K562 (cell line): ENCODE results near the gene SPRY4. TPM values are rescaled to one million over a fixed set of nuclear protein-coding genes. Genes with fewer than 3 reads are reported as not detected.

Experiments
- HEY1 ChIP-seq: fragments of 250-450 bp; sonication (Bioruptor Pico); IDR thresholded peaks from 2 replicates; pipeline ENCODE4 v1.5.0; 2020; ENCODE audit warnings: mild to moderate bottlenecking, moderate library complexity, borderline replicate concordance
- MBD1 ChIP-seq: fragments of 250-450 bp; sonication (Bioruptor Pico); IDR thresholded peaks from 2 replicates; pipeline ENCODE4 v1.8.0; 2022; ENCODE audit warnings: inconsistent platforms
- MGA ChIP-seq: fragments of 450-650 bp; IDR thresholded peaks from 2 replicates; pipeline ENCODE4 v1.6.1; 2016; ENCODE audit warnings: mild to moderate bottlenecking, moderate library complexity
- MTF1 ChIP-seq: fragments of 250-450 bp; sonication (Bioruptor Pico); IDR thresholded peaks from 2 replicates; pipeline ENCODE4 v1.9.0; 2021; ENCODE audit warnings: moderate library complexity, mild to moderate bottlenecking, inconsistent platforms, borderline replicate concordance
- NR3C1 ChIP-seq: sonication (generic); formaldehyde crosslinking; IDR thresholded peaks from 2 replicates; pipeline ENCODE4 v1.8.1; 2022; ENCODE audit warnings: missing genetic modification reagents
- PHTF2 ChIP-seq: fragments of 250-450 bp; sonication (Bioruptor Pico); IDR thresholded peaks from 2 replicates; pipeline ENCODE4 v1.5.0; 2021; ENCODE audit warnings: mild to moderate bottlenecking
- POLR2AphosphoS5 ChIP-seq: IDR thresholded peaks from 2 replicates; pipeline ENCODE4 v1.6.1; 2011; ENCODE audit warnings: mild to moderate bottlenecking, low read depth, low read length, moderate library complexity; ENCODE audit not compliant: control insufficient read depth, insufficient read depth
- SMARCA4 ChIP-seq: fragments of 450-650 bp; IDR thresholded peaks from 2 replicates; pipeline ENCODE4 v1.6.1; 2016
- SPI1 ChIP-seq: IDR thresholded peaks from 2 replicates; pipeline ENCODE4 v1.6.1; 2011; ENCODE audit warnings: low read depth, low read length, control low read depth, borderline replicate concordance
- TRIM24 ChIP-seq, 2 experiments: fragments of 450-650 bp; IDR thresholded peaks; 2 replicates each; pipeline ENCODE4 v1.6.1; 2016
- TSHZ1 ChIP-seq: fragments of 250-450 bp; sonication (Bioruptor Pico); IDR thresholded peaks from 2 replicates; pipeline ENCODE4 v1.4.0; 2020; ENCODE audit warnings: mild to moderate bottlenecking, moderate library complexity
- ZNF764 ChIP-seq: fragments of 250-450 bp; sonication (Bioruptor Pico); IDR thresholded peaks from 2 replicates; pipeline ENCODE4 v1.4.0; 2020; ENCODE audit warnings: low read depth, mild to moderate bottlenecking, moderate library complexity
- polyA plus RNA-seq, 8 experiments: library from polyadenylated mRNA; depleted of rRNA in 4 of 8; stranded (reverse) in 5 of 8; unstranded in 3 of 8; fragments of >200 nt; fragmentation: Nextera tagmentation in 2 of 8; fragmentation: Illumina TruSeq in 1 of 8; extraction: Ambion mirVana in 2 of 8; extraction: Trizol in 1 of 8; gene quantifications; 2 replicates each; pipeline versions ENCODE4 v1.2.1 to v1.2.3, GENCODE V29; 2011 to 2014; ENCODE audit warnings: inconsistent platforms in 1 of 8, missing spikeins in 1 of 8
- total RNA-seq, 7 experiments: library from RNA; depleted of rRNA in 6 of 7; stranded (reverse); fragments of >200 nt in 6 of 7; fragmentation: Illumina TruSeq in 2 of 7; extraction: Trizol in 2 of 7; gene quantifications; 2 replicates each; pipeline versions ENCODE4 v1.2.1 to v1.2.3, GENCODE V29; 2011 to 2021; ENCODE audit warnings: low replicate concordance in 1 of 7

The SPRY4 gene
- total and polyA plus RNA-seq, 9 of the 15 experiments (the other 6 are each of a cell fraction or from before 2014, with no cell fraction given) = 2.6 to 24.2 (median 9.5) TPM

- TF ChIP-seq TSHZ1 = no peak
- peak; percentile 34; the same call in 1 of the 2 replicates for TF ChIP-seq MGA
- TF ChIP-seq PHTF2 (CRISPR knock-in tag) = no peak
- no peak for TF ChIP-seq HEY1 (CRISPR knock-in tag)
- no peak for TF ChIP-seq SMARCA4
- no peak for TF ChIP-seq MTF1 (CRISPR knock-in tag)
- TF ChIP-seq NR3C1 (CRISPR knock-in tag) = no peak
- TF ChIP-seq MBD1 = no peak
- 0 out of 4 replicates have a peak, but pooled peaks of 1 of the 2 experiments have one; percentile 34 for TF ChIP-seq TRIM24 (IDR thresholded peaks at IDR 0.05)
- TF ChIP-seq ZNF764 (CRISPR knock-in tag) = no peak
- TF ChIP-seq SPI1 = peak; percentile 13; the same call in 1 of the 2 replicates
- TF ChIP-seq POLR2AphosphoS5 = no peak
Observed at GRCh38 chr5:142293486-142293885, 31.3 kb downstream of the SPRY4 start (continued).
